Glutamatergic neuron (in vitro differentiated cells): ENCODE measurements around the gene MADCAM1. TPM values are rescaled to one million over a fixed set of nuclear protein-coding genes. Genes with fewer than 3 reads are reported as not detected.

Source experiments
- DNase-seq: peaks from one replicate; pipeline ENCODE4 v3.0.0; 2022
- H3K27ac Mint-ChIP-seq: one replicate; pipeline ENCODE4 v1.8.0; 2020; ENCODE audit warnings: mild to moderate bottlenecking, mixed read lengths, inconsistent platforms; ENCODE audit not compliant: unreplicated experiment
- H3K27me3 Mint-ChIP-seq: one replicate; pipeline ENCODE4 v1.8.0; 2020; ENCODE audit warnings: mild to moderate bottlenecking, moderate library complexity, mixed read lengths, inconsistent platforms; ENCODE audit not compliant: unreplicated experiment
- H3K36me3 Mint-ChIP-seq: one replicate; pipeline ENCODE4 v1.8.0; 2020; ENCODE audit warnings: mild to moderate bottlenecking, mixed read lengths, inconsistent platforms; ENCODE audit not compliant: unreplicated experiment
- H3K4me1 Mint-ChIP-seq: one replicate; pipeline ENCODE4 v1.8.0; 2020; ENCODE audit warnings: mild to moderate bottlenecking, low read depth, mixed read lengths, inconsistent platforms; ENCODE audit not compliant: unreplicated experiment
- H3K4me3 Mint-ChIP-seq: one replicate; pipeline ENCODE4 v1.8.0; 2020; ENCODE audit warnings: mild to moderate bottlenecking, mixed read lengths, inconsistent platforms; ENCODE audit not compliant: unreplicated experiment
- H3K9me3 Mint-ChIP-seq: one replicate; pipeline ENCODE4 v1.8.0; 2020; ENCODE audit warnings: mild to moderate bottlenecking, moderate library complexity, mixed read lengths, inconsistent platforms; ENCODE audit not compliant: unreplicated experiment
- CTCF ChIP-seq: fragments of 200-600 bp; sonication (generic); IDR thresholded peaks from one replicate; pipeline ENCODE4 v1.5.0; 2021; ENCODE audit not compliant: partially characterized antibody, unreplicated experiment
- total RNA-seq: library from RNA; stranded (reverse); fragmentation: NEBNext Ultra II Directional; extraction: Animal tissue kit (Norgen Biotek cat#: 25700); gene quantifications from one replicate; pipeline ENCODE4 v1.2.1, GENCODE V29; 2021; ENCODE audit not compliant: unreplicated experiment

Gene MADCAM1
- total RNA-seq, 1 donor from 2014 or later = 1.7 TPM

- Mint-ChIP-seq H3K4me3 (no peak overlapping the region), H3K27ac (no peak overlapping the region), H3K36me3 (peaks cover 14% of the 10 kb centered on the region), H3K4me1 (no peaks in the 10 kb centered on the region), H3K9me3 (peaks cover 4% of the 10 kb centered on the region), H3K27me3 (peaks cover 10% of the 10 kb centered on the region)
- DNase-seq = peak; percentile 72
- TF ChIP-seq CTCF = no peak
Measured at GRCh38 chr19:518598-519231, 22.4 kb downstream of the MADCAM1 start.

DNA sequence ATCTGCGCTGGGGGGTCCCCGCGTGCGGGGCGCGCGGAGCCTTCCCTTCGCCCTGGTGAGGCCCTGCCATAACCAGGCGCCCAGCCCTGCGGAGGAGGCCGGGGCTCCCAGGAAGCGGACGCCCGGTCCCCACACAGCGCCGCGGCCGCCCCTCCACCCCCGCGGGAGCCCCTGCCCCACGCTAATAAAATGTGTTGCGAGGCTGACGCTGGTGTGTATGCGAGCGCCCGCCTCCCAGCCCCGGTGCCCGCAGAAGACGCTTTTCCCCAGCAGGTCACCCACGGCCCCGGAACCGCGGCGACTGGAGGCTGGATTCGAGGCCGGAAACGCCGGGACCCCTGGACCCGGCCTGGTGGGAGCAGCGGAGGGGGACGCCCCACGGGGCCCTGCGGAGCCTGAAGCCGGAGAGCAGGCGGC is 23.2 kb downstream of the MADCAM1 start:
- no peak for TF ChIP-seq CTCF
- Mint-ChIP-seq H3K36me3 (peaks cover 9% of the 10 kb centered on the region), H3K27me3 (peaks cover 3% of the 10 kb centered on the region), H3K27ac (no peak overlapping the region), H3K9me3 (peaks cover 4% of the 10 kb centered on the region), H3K4me1 (no peaks in the 10 kb centered on the region), H3K4me3 (no peak overlapping the region)
- DNase-seq = no peak

DNA sequence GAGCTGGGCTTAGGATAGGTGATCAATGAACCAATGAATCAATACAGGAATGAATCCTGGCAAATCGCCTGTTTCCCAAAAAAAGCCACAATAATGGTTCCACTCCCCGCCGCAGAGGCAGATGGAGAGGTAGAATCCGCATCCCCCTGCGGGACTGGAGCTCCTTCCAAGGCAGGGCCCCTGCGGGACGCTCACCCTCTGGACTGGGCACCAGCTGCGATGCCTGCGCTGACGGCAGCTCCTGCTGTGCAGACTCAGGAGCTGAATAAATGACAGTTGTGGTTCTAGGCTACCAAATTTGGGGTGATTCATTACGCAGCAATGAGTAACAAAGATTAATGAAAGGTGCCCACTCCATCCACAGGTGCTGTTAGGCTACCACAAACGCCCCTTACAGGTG is 26.4 kb downstream of the MADCAM1 start:
- no peak for DNase-seq
- no peak overlapping the region for H3K27ac Mint-ChIP-seq
- H3K4me1 Mint-ChIP-seq = no peaks in the 10 kb centered on the region
- H3K4me3 Mint-ChIP-seq = no peak overlapping the region
- peaks cover 1% of the 10 kb centered on the region for H3K27me3 Mint-ChIP-seq
- H3K36me3 Mint-ChIP-seq = peaks cover 9% of the 10 kb centered on the region
- peaks cover 1% of the 10 kb centered on the region for H3K9me3 Mint-ChIP-seq
- no peak for TF ChIP-seq CTCF

DNA sequence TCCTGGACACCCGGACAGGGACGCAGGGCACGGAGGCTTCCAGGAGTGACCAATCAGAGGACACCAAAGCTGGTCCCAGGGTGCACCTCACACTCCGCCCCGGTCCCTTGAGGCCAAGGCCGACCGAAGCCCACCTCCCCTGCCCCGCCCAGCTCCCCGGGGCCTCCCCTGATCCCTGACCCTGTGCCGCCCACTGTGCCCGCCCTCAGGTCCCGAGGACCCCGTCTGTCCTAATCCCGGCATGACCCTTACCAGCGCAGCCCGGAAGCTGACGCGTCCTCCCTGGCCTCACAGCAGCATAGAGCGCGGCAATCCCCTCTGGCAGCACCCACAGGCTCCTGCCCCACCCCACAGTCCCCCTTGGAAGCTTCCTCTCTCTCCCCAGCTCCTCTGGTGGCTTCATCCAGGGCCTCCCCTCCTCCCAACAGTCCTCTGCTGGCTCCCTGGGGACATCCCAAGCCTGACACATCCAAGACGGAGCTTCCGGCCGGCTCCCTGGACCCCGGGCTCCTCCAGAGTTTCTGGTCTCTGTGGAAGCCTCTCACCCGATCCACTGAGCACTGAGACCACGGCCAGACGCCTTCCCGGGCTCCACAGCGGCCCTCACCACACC is 27.9 kb downstream of the MADCAM1 start:
- H3K9me3 Mint-ChIP-seq = peaks cover 1% of the 10 kb centered on the region
- no peak for TF ChIP-seq CTCF
- no peaks in the 10 kb centered on the region for H3K4me1 Mint-ChIP-seq
- no peak overlapping the region for H3K27ac Mint-ChIP-seq
- peaks cover 9% of the 10 kb centered on the region for H3K36me3 Mint-ChIP-seq
- peaks cover 1% of the 10 kb centered on the region for H3K27me3 Mint-ChIP-seq
- peak; percentile 42 for DNase-seq
- no peak overlapping the region for H3K4me3 Mint-ChIP-seq

GRCh38 chr19:525029-525428 is 28.7 kb downstream of the MADCAM1 start:
- Mint-ChIP-seq H3K4me3 (no peak overlapping the region), H3K9me3 (peaks cover 1% of the 10 kb centered on the region), H3K36me3 (peaks cover 9% of the 10 kb centered on the region), H3K27ac (no peak overlapping the region), H3K27me3 (peaks cover 2% of the 10 kb centered on the region), H3K4me1 (no peaks in the 10 kb centered on the region)
- no peak for DNase-seq
- TF ChIP-seq CTCF = no peak
